NCI-H2171 (cell line): ENCODE results near the gene C2CD3.

Experiments used
- DNase-seq: peaks from one replicate; lab custom pipeline; 2025; lab: John Stamatoyannopoulos, UW

Gene C2CD3

DNA sequence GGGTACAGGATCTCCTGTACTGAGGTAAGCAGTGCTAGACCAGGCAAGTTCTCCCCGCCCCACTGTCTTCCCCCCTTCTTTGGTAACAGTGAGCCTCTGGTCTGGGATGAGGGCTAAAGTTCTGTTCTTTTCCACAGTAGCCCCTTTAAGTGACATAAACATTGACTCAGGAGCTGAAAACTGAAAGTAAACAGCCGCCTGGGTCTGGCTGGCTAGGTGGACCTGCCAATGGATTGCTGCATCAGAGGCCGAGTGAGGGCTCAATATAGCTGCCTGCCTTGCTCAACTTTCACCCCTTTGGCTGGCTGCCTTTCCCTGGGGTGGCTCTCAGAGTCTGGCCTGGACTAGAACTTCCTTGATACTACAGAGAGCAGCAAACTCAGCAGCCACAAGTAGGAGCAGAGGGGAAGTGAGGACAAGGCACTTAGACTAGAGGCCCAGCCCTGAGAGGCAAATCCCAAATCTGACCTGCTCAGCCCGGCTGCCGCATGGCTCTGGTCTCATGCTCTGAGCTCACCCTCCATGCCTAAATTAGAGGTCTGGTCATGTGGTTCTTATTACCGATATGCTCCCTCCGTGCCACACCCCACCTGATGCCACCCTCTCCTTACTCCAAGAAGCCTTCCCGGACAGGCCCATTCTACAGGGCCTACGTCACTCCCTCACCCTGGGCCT is 152.3 kb downstream of the C2CD3 start:
- no peak for DNase-seq

DNA sequence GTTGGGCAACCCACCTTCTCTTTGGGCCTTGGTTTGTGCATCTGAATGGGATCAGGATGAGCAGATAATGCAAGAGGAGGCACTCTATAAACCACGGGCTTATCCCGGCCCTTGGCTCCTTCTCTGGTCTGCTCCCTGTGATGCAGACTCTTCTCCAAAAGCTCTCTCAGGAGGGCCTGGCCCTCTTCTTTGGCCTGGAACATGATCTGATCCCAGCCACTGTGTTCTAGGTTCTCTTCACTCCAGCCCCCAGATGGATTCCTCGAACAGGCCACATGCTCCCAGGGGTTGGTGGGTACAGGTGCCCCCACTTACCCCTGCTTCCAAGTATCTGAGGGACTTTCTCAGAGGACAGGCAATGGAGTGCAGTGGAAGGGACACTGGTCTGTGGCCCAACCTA is 153.2 kb downstream of the C2CD3 start:
- no peak for DNase-seq

DNA sequence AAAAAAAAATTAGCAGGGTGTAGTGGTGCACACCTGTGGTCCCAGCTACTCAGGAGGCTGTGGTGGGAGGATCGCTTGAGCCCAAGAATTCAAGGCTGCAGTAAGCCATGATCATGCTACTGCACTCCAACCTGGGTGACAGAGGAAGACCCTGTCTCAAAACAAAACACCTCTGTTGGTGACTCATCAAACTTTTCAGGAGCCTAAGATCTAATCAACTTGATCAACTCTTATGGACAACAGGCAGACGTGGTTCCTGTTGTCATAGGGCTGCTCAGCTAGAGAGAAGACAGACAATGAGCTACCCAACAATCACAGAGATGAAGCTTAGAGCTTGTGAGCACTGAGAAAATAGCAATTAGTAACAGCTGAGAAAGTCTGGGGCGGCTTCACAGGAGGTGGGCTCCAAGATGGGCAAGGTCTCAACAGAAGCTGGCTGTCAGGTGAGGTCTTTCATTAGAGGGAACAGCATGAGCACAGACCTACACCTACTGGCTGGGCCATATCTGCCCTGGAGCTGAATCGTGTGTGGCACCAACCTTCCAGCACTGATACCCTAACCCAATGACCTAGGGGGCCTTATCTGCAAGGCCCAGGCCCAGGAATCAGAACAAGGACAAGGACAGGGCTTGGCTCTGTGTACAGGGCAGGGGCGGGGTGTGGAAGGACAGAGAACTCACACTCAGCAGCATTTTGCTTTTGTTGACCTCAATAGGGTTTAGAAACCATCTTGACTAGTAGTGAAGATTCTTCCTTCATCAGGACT is 154.7 kb downstream of the C2CD3 start:
- no peak for DNase-seq

DNA sequence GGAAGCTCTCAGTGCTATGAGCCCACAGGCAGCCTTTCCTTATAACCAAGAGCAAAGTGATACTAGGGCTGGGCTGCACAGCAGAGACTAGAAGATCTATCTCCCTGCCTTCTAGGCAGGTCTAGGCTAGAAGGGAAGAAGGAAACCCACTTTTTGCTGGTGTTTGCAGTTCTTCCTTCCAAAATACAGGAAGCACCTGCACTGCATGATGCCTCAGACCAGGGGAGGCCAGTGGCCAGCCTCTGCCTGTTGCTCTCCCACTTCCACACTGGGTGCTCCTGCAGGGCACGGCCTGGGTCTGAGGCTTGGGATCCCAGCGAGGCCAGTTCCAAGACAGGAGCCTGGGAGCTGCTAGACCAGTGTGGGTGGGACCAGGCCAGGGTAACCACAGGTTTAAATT is 155.9 kb downstream of the C2CD3 start:
- DNase-seq, result no peak

DNA sequence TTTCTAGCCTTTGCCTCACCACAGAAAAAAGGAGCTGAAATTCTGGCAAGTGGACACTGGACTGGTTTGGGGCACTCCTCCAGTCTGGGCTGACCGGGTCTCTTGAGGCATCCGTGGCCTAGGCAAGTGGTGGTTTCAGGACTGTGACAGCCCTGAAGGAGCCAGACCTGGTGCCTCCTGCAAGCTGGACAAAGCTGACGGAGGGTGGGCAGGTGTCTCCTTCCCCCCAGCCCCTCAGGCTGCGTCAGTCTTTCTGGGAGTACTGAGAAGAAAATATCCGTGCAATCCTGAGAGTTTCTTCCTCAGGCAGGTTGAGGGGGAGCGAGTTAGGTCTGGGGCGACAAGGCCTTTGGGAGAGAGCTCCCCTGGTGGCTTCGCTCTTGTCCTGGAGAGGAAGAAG is 157.7 kb downstream of the C2CD3 start:
- DNase-seq, result no peak

DNA sequence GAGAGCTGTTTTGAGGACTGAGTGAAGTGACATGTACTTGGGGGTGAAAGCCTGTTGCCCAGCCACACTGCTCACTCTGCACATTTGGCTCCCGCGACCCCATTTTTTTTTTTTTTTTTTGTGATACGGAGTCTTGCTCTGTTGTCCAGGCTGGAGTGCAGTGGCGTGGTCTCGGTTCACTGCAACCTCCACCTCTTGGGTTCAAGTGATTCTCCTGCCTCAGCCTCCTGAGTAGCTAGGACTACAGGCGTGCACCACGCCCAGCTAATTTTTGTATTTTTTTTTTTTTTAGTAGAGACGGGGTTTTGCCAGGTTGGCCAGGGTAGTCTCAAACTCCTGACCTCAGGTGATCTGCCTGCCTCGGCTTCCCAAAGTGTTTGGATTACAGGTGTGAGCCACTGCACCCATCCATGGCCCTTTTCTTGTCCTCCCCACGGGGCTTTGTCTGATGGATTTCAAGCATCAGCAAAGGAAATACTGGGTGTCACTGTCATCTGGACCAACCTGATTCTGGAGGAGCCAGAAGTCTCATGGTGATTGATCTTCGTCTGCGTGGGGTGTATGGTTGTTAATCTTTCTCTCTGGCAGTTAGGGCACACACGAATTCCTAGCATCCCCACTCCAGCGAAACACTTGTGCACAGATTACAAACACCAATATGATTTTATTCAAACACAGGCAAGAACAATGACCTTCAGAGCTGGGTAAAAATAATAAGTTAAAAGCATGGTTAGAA is 158.6 kb downstream of the C2CD3 start:
- DNase-seq, result no peak

DNA sequence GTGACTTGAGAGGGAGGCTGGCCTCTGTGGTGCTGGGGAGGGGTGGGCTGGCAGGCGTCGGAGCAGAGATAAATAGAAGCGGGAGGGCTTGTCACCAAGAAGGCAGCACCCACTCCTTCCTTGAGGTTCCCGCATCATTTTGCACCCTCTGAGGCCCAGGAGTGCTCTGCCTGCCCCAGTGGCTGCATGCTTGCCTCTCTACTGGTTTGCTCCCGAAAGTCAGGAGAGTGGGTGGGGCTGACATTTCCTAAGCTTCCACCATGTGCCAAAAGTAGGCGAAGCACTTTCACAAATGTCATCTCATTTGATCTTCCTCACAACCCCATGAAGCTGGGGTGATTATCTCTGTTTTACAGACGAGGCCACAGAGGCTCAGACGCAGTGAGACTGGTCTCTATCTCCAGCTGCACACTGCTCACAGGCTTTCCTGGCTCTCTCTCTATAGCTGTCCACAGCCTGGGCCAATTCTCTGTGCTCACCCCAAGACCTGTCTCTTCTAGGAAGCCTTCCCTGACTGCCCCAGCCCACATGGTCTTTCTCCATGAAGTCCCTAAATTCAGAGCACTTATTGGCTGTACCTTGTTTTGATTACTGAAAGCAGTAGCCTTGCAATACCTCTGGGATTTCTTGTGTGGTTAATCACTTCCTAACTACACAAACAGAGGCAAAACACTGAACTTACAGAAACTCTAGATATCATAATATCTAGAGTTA is 159.3 kb downstream of the C2CD3 start:
- DNase-seq, result no peak

DNA sequence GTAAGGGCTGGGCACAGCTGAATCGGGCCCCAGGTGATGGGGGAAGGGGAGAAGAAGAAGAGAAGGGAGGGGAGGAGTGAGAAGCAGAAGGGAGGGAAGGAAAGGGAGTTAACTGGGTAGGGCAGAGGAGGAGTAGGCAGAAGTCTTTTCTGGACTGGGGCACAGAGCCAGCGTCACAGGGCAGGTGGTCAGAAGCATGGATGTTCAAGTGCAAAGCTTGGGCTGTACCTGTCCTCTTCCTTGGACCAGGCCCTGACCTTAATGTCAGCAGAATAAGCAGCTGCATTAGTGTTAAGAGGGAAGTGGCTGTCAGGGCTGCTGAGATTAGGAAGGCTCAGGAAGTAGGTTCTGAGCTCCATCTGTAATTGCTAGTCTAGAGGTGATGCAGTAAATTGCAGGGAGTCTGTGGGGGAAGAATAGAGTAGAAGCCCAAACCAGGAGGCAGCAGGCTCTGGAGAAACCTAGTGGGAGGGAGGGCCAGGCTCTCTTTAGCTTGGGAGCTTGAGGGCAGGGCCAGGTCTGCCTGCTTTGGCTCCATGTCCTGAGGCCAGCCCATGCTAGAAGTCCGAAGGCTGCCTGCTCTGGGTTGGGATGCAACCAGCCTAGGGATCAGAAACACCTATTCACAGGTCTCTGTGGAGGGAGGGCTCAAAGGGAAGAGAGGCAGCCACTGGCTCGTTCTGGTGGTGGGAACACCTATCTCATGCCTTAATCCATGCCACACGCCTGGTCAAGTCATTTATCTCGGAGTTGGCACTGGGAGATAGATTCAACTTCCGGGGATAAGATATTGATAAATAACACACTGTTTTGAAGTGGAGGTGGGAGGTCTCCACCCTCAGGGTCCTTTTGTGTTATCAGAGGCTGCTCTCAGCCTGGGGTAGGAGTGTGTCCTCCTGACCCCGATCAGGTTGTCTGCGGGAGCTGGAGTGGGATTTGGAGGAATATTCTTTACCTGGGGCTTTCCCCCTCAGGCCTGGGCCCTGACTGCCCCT is 160.2 kb downstream of the C2CD3 start:
- no peak for DNase-seq

DNA sequence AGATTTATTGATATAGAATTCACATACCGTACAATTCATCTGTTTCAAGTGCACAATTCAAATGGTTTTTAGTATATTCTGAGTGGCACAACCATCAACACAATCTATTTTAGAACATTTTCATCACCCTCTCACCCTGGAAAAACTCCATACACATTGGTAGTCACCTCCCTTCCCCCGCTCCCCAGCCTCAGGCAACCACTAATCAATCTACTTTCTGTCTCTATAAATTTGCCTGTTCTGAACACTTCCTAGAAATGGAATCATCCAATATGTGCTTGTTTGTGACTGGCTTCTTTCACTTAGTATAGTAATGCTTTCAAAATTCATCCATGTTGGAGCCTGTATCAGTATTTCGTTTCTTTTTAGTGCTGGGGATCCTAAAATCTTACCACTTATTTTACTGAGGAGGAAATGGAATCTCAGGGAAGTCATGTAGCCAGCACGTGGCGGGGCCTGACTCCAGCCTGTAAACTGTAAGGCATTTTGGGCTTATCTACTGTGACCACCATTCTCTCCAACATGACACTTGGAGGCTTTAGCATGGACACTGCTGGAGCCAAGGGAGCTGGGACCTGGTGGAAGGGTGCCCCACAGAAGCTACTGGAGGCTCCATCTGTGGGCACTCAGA is 161.0 kb downstream of the C2CD3 start:
- no peak for DNase-seq

DNA sequence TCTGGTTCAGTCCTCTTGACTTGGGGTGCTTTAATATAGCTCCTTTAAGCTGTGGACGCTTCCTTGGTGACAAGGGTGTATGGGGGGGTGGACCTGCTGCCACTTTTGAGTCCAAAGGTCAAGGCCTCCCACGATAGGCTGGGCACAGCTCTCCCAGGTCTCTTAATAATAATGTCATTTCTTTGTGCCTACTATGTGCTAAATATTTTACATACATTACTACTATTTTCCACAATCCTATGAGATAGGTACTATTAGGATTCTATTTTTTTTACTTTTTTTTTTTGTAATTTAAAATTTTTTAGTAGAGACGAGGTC is 161.6 kb downstream of the C2CD3 start:
- no peak for DNase-seq

DNA sequence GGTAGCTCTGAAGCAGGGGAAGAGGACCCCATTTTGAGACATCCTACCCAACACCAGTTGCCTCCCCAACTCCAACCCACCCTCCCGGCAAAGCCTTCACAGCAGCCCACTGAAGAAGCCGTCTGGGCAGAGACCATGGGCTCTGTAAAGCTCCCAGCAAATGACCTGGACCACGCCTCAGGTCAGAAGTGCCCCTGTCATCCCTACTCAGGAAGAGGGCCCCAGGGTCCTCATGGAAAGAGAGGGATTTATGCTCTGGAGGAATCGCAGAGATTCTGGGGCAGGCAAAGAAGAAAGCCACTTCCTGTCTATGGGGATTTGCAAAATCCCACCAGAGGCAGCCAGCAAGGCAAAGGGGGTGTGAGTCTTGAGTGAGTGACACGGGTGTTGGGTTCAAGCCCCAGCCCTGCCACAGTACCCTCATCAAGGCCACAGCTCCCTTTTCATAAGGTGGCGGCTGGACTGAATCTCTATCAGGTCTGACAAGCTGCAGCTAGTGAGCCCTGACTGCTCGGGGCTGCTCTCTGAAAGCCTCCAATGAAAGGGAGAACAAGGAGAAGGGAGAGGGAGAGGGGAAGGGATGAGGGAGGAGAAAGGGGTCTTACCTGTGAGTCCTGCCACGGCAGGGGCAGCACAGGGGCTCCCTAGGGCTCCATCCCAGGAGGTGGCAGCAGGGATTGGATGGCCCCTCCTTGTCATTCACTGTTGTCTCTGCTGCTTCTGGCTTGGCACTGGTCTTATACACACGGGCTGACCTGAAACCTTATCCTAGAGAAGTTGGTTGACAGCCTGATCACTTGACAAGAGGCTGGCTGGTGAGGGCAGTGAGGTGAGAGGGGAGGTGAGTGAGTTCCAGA is 162.2 kb downstream of the C2CD3 start, which contains the start of gene UCP3:
UCP3 (minus strand) TSS at position 713 of the 857 bp plus-strand sequence. CDS start 2,043 bp downstream, outside the sequence.
- DNase-seq, result no peak

DNA sequence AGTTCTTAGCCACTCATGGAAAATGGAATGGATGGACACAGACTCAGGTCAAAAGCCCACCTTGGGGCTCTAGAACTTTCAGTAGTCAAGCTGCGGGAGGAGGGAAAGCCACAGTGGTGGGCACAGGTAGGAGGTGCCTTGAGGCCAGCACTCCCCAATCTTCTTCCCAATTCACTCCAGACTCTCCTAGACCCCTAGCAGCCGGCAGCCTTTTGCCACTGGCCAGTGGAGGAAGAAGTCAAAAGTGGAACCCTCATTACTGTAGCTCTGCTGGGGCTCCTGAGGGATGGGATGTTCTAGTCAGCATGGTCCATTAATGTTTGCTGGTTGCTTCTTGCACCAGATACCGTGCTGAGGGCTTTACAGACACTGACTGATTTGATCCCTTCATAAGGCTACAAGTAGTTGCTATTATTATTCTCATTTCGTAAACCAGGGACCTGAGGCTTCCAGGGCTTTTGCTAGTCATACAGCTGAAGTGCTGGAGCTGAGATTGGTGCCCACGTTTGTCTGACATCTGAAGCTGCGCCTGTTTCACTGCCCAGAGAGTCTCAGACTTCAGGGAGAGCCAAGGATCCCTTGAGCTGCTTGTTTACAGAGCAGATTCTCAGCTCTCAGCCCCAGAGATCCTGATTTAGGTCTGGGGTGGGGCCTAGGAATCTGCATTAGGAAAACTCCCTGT is 163.0 kb downstream of the C2CD3 start:
- DNase-seq, result no peak

DNA sequence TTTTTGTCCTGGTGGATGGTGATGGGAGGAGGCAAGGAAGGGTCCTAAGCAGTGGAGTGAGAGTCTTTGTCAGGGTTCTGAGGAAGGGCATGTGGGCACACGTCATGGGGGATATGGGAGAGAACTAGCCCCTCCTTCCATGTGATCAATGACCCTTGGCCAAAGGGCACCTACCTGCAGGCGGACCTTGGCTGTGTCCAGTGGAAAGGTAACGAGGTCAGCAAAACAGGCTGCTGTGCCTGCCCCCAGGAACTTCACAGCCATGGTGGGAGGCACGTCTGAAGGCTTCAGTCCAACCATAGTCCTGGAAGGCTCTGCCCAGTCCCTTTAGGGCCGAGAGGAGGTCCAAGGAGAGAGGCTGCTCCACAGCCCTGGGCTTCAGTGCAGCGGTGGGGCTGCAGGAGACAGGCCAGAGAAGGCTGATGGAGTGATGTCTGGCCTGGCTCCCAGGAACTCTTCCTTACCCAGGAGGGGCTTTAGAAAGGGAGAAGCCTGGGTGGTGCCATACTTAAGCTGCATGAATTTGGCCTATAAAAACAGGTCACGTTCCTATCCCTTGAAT is 164.0 kb downstream of the C2CD3 start:
- DNase-seq, result no peak

DNA sequence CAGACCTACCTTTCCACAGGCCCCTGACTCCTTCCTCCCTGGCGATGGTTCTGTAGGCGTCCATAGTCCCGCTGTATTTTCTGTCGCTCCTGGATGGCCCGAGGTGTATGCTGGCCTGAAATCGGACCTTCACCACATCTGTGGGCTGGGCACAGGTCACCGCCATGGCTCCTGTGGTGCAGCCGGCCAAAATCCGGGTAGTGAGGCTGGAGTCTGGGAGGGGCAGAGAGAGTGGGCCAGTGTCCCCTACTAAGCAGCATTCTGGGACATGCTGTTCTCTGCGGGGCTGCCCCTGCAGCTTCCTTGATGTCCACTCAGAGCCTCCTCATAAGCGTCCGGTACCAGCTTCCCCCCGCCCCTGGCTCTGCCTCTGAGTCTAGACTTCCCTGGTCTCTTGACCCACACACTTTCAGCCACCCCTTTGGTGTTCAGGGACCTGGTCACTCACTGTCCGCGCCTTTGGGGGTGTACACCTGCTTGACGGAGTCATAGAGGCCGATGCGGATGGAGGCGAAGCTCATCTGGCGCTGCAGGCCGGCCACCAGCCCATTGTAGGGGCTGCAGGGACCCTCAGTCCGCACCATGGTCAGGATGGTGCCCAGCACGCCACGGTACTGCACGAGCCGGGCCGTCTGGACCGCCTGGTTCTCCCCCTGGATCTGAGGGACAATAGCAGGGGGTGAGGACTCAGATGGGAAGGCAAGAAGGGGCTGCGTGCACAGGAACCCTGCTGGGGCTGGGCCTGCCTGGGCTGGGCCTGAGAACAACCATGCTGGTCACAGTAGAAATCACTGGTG is 164.9 kb downstream of the C2CD3 start:
- DNase-seq, result no peak

DNA sequence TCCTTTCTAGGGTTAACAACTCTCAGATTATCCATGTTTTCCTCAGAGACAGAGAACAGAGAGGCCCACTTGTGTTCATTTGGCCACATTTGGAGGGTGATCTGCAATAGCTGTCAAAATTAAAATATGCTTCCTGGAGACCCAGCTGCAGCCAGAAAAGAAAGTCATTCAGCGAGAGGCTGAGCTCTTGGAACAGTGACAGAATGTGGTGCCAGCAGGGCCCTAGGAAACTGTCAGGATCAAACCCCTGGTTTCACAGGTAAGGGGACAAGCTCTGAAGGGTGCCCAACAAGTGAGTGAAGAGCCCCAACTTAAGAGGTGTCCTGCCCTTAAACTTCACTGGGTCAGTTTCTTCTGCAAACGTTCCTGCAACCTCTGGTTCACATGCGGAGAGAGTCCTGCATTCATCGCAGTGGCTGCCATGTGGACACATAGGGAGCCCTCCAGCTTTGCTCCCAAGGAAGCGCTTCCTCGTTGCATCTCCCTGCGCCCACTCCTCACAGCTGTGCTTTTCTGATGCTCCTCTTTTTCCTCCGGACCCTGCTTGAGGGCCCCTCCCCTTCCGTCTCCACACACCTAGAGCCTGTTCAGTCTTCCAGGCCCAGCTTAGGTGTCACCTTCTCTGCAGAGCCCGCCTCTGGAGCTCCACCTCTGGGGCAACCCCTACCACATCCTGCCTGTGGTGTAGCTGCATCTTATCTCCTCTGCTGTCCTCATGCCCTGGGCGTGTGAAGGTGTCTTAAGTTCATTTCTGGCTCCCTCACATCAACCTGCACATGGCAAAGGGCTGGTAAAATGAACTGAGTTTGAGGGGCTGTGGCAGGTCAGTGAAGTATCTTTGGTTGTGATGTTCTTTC is 165.8 kb downstream of the C2CD3 start:
- DNase-seq, result no peak

DNA sequence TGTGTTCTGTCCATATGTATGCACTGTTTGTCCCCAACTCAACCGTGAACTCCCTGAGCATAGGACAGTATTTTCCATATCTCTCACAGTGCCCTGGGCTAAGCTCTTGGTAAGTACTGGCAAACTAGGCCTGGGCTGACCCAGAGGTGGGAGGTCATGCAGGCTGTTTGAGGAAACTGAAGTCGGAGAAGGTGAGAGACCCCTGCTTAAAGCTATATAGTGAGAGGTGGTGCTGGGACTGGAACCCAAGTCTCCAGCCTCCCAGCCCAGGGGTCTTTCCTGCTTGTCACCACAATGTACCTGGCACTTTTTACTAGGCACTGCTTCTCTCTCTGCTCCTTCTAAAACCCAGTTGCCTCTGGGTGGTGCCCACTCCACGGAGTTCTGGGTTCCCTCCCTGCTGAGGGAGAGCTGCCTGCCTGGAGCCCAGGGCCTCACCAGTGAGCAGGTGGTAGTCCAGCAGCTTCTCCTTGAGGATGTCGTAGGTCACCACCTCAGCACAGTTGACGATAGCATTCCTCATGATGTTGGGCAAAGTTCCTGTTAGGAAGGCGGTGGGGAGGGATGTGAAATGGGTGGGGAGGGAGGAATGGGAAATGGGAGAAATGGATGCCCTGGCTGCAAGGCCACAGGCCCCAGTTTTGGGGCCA is 166.6 kb downstream of the C2CD3 start:
- DNase-seq, result no peak

DNA sequence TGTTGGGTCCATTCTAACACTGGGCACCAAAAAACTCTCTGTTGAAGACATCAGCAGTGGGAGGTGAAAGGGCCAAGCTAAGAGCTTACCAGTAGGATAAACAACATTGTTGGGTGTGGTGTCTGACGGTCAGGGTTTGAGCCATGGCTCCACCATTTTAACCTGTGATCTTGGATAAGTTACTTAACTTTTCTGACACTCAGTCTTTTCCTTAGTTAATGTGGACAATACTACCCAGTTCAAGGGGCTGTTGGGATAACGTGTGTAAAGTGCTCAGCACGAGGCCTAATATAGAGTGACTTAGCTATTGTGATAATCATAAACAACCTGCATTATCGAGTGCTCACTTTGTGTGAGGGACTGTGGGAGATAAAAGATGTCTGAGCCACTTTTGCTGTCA is 168.0 kb downstream of the C2CD3 start:
- DNase-seq, result no peak
